Measurements from ENCODE around the gene SULT1A1.
"Not testable (repeated sequence)": the region's sequence is repeated elsewhere in the genome, so short reads cannot be mapped to it uniquely, and the experiment has no call there.

DNA sequence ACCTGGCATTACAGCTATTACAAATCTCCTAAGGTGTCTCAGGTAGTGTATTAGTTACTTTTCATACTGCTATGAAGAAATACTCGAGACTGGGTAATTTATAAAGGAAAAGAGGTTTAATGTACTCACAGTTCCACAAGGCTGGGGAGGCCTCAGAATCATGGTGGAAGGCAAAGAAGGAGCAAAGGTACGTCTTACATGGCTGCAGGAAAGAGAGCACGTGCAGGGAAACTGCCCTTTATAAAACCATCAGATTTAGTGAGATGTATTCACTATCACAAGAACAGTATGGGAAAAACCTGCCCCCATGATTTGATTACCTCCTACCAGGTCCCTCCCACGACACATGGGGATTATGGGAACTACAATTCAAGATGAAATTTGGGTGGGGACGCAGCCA lies 21.1 kb upstream of the SULT1A1 start:
- TF ChIP-seq, protein P1, sequence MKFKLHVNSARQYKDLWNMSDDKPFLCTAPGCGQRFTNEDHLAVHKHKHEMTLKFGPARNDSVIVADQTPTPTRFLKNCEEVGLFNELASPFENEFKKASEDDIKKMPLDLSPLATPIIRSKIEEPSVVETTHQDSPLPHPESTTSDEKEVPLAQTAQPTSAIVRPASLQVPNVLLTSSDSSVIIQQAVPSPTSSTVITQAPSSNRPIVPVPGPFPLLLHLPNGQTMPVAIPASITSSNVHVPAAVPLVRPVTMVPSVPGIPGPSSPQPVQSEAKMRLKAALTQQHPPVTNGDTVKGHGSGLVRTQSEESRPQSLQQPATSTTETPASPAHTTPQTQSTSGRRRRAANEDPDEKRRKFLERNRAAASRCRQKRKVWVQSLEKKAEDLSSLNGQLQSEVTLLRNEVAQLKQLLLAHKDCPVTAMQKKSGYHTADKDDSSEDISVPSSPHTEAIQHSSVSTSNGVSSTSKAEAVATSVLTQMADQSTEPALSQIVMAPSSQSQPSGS (tag by site-specific recombination; IDR thresholded peaks at IDR 0.05; ENCODE audit: low read depth) = not testable (repeated sequence)
- TF ChIP-seq ZNF132 (tag by site-specific recombination; IDR thresholded peaks at IDR 0.05; ENCODE audit: borderline replicate concordance); ZNF37A (tag by site-specific recombination; IDR thresholded peaks at IDR 0.05); GLIS1 (tag by site-specific recombination; IDR thresholded peaks at IDR 0.05): not testable (repeated sequence)
- TF ChIP-seq, protein P2, sequence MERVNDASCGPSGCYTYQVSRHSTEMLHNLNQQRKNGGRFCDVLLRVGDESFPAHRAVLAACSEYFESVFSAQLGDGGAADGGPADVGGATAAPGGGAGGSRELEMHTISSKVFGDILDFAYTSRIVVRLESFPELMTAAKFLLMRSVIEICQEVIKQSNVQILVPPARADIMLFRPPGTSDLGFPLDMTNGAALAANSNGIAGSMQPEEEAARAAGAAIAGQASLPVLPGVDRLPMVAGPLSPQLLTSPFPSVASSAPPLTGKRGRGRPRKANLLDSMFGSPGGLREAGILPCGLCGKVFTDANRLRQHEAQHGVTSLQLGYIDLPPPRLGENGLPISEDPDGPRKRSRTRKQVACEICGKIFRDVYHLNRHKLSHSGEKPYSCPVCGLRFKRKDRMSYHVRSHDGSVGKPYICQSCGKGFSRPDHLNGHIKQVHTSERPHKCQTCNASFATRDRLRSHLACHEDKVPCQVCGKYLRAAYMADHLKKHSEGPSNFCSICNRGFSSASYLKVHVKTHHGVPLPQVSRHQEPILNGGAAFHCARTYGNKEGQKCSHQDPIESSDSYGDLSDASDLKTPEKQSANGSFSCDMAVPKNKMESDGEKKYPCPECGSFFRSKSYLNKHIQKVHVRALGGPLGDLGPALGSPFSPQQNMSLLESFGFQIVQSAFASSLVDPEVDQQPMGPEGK (tag by site-specific recombination; IDR thresholded peaks at IDR 0.05) = not testable (repeated sequence)
- TF ChIP-seq, protein P3, sequence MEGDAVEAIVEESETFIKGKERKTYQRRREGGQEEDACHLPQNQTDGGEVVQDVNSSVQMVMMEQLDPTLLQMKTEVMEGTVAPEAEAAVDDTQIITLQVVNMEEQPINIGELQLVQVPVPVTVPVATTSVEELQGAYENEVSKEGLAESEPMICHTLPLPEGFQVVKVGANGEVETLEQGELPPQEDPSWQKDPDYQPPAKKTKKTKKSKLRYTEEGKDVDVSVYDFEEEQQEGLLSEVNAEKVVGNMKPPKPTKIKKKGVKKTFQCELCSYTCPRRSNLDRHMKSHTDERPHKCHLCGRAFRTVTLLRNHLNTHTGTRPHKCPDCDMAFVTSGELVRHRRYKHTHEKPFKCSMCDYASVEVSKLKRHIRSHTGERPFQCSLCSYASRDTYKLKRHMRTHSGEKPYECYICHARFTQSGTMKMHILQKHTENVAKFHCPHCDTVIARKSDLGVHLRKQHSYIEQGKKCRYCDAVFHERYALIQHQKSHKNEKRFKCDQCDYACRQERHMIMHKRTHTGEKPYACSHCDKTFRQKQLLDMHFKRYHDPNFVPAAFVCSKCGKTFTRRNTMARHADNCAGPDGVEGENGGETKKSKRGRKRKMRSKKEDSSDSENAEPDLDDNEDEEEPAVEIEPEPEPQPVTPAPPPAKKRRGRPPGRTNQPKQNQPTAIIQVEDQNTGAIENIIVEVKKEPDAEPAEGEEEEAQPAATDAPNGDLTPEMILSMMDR (tag by site-specific recombination; IDR thresholded peaks at IDR 0.05) = not testable (repeated sequence)

All from HEK293 (cell line).